H9 (cell line): Measurements from ENCODE around the gene HMCES. TPM values are rescaled to one million over a fixed set of nuclear protein-coding genes. Genes with fewer than 3 reads are reported as not detected.

ENCODE experiments used
- DNase-seq: peaks from one replicate; pipeline ENCODE4 v3.0.0-alpha.2; 2017
- H2AFZ ChIP-seq: one replicate; pipeline ENCODE4 v1.6.1; 2013; ENCODE audit warnings: mild to moderate bottlenecking, low read length, control low read depth, moderate library complexity
- H2AK5ac ChIP-seq: 2 replicates; pipeline ENCODE4 v1.6.1; 2013; ENCODE audit warnings: low read length, control low read depth, mixed read lengths; ENCODE audit not compliant: insufficient read length
- H2BK120ac ChIP-seq: one replicate; pipeline ENCODE4 v1.6.1; 2013; ENCODE audit warnings: low read depth, mild to moderate bottlenecking, low read length, control low read depth, inconsistent platforms; ENCODE audit not compliant: poor library complexity, severe bottlenecking
- H2BK12ac ChIP-seq: 2 replicates; pipeline ENCODE4 v1.6.1; 2013; ENCODE audit warnings: low read length, control low read depth, mixed read lengths, low read depth; ENCODE audit not compliant: insufficient read length
- H2BK15ac ChIP-seq: 2 replicates; pipeline ENCODE4 v1.6.1; 2013; ENCODE audit warnings: low read depth, low read length, control low read depth
- H2BK20ac ChIP-seq: one replicate; pipeline ENCODE4 v1.6.1; 2013; ENCODE audit warnings: low read depth, mild to moderate bottlenecking, low read length, control low read depth, inconsistent platforms; ENCODE audit not compliant: poor library complexity, severe bottlenecking
- H2BK5ac ChIP-seq: 2 replicates; pipeline ENCODE4 v1.6.1; 2013; ENCODE audit warnings: low read length, control low read depth, mixed read lengths; ENCODE audit not compliant: insufficient read length
- H3K14ac ChIP-seq: 2 replicates; pipeline ENCODE4 v1.6.1; 2013; ENCODE audit warnings: low read length, control low read depth; ENCODE audit not compliant: insufficient read depth
- H3K18ac ChIP-seq: 2 replicates; pipeline ENCODE4 v1.6.1; 2013; ENCODE audit warnings: low read depth, mild to moderate bottlenecking, mixed read lengths, low read length, control low read depth; ENCODE audit not compliant: insufficient read length
- H3K23ac ChIP-seq: 2 replicates; pipeline ENCODE4 v1.6.1; 2013; ENCODE audit warnings: low read length, control low read depth, mixed read lengths, low read depth; ENCODE audit not compliant: insufficient read length
- H3K23me2 ChIP-seq: 2 replicates; pipeline ENCODE4 v1.6.1; 2013; ENCODE audit warnings: low read depth, mild to moderate bottlenecking, mixed read lengths, low read length, control low read depth; ENCODE audit not compliant: insufficient read length, poor library complexity, severe bottlenecking
- H3K27ac ChIP-seq: 2 replicates; pipeline ENCODE4 v1.5.1; 2013; ENCODE audit warnings: low read length, control low read depth, mixed read lengths, low read depth; ENCODE audit not compliant: insufficient read length
- H3K27me3 ChIP-seq: 2 replicates; pipeline ENCODE4 v1.6.1; 2013; ENCODE audit warnings: low read length, control low read depth, inconsistent platforms; ENCODE audit not compliant: insufficient read depth
- H3K4ac ChIP-seq: 2 replicates; pipeline ENCODE4 v1.6.1; 2013; ENCODE audit warnings: low read depth, mild to moderate bottlenecking, control low read depth, inconsistent platforms, low read length, moderate library complexity
- H3K4me1 ChIP-seq: 2 replicates; pipeline ENCODE4 v1.6.1; 2013; ENCODE audit warnings: low read length, control low read depth, inconsistent platforms; ENCODE audit not compliant: insufficient read depth
- H3K4me2 ChIP-seq: 2 replicates; pipeline ENCODE4 v1.6.1; 2013; ENCODE audit warnings: low read length, control low read depth, mixed read lengths; ENCODE audit not compliant: insufficient read length, insufficient read depth
- H3K56ac ChIP-seq: 2 replicates; pipeline ENCODE4 v1.6.1; 2013; ENCODE audit warnings: low read depth, mild to moderate bottlenecking, mixed read lengths, low read length, control low read depth; ENCODE audit not compliant: insufficient read length
- H3K79me1 ChIP-seq: 2 replicates; pipeline ENCODE4 v1.6.1; 2013; ENCODE audit warnings: low read depth, mild to moderate bottlenecking, moderate library complexity, low read length, control low read depth, inconsistent platforms; ENCODE audit not compliant: insufficient read depth, poor library complexity, severe bottlenecking
- H3K79me2 ChIP-seq: 2 replicates; pipeline ENCODE4 v1.6.1; 2013; ENCODE audit warnings: low read length, control low read depth, inconsistent platforms; ENCODE audit not compliant: insufficient read depth
- H3K9ac ChIP-seq: 2 replicates; pipeline ENCODE4 v1.6.1; 2013; ENCODE audit warnings: low read length, control low read depth, mixed read lengths; ENCODE audit not compliant: insufficient read length; ENCODE audit errors: extremely low read depth
- H3K9me3 ChIP-seq: one replicate; pipeline ENCODE4 v1.6.1; 2013; ENCODE audit warnings: low read depth, low read length, inconsistent platforms; ENCODE audit not compliant: control insufficient read depth
- H3T11ph ChIP-seq: one replicate; pipeline ENCODE4 v1.6.1; 2013; ENCODE audit warnings: mild to moderate bottlenecking, low read length, control low read depth, inconsistent platforms
- H4K20me1 ChIP-seq: one replicate; pipeline ENCODE4 v1.6.1; 2013; ENCODE audit not compliant: control insufficient read depth, insufficient read length, insufficient read depth
- H4K5ac ChIP-seq: 2 replicates; pipeline ENCODE4 v1.6.1; 2013; ENCODE audit warnings: low read depth, mild to moderate bottlenecking, mixed read lengths, low read length, control low read depth; ENCODE audit not compliant: insufficient read length
- H4K8ac ChIP-seq: replicated peaks from 2 replicates; pipeline ENCODE4 v1.6.1; 2013; ENCODE audit warnings: low read length, control low read depth, mixed read lengths, low read depth; ENCODE audit not compliant: insufficient read length
- H4K91ac ChIP-seq: 2 replicates; pipeline ENCODE4 v1.6.1; 2013; ENCODE audit warnings: low read depth, mild to moderate bottlenecking, moderate library complexity, mixed read lengths, low read length, control low read depth; ENCODE audit not compliant: insufficient read length
- H3K27ac Mint-ChIP-seq, 3 experiments: 2 replicates in 2 of 3; 3 replicates in 1 of 3; pipeline ENCODE4 v1.8.0; 2020 to 2021; ENCODE audit warnings: mixed read lengths in 3 of 3, mild to moderate bottlenecking in 1 of 3, moderate library complexity in 1 of 3
- H3K27me3 Mint-ChIP-seq: 2 replicates; pipeline ENCODE4 v1.8.0; 2021; ENCODE audit warnings: low read depth, mild to moderate bottlenecking, moderate library complexity, mixed read lengths
- H3K36me3 Mint-ChIP-seq, 3 experiments: 2 replicates in 2 of 3; 3 replicates in 1 of 3; pipeline ENCODE4 v1.8.0; 2020 to 2021; ENCODE audit warnings: low read depth in 3 of 3, mixed read lengths in 3 of 3; ENCODE audit not compliant: insufficient read depth in 1 of 3
- H3K4me1 Mint-ChIP-seq, 2 experiments: 2 replicates each; pipeline ENCODE4 v1.8.0; 2020; ENCODE audit warnings: mixed read lengths in 2 of 2
- H3K4me3 Mint-ChIP-seq, 2 experiments: 2 replicates in 1 of 2; 3 replicates in 1 of 2; pipeline ENCODE4 v1.8.0; 2020 to 2021; ENCODE audit warnings: mild to moderate bottlenecking in 2 of 2, mixed read lengths in 2 of 2, moderate library complexity in 1 of 2
- H3K9me3 Mint-ChIP-seq, 2 experiments: 2 replicates in 1 of 2; 3 replicates in 1 of 2; pipeline ENCODE4 v1.8.0; 2020; ENCODE audit warnings: mild to moderate bottlenecking in 2 of 2, mixed read lengths in 2 of 2, moderate library complexity in 1 of 2
- WGBS: extraction: QIAGEN DNeasy Blood & Tissue Kit; methylation state at CpG from one replicate; pipeline ENCODE4 v1.1.7; 2013; ENCODE audit warnings: missing lambda C conversion rate, low lambda C conversion rate, mixed read lengths; ENCODE audit not compliant: insufficient read length; ENCODE audit errors: extremely low coverage; 5-methylcytosine and 5-hydroxymethylcytosine counted together
- total RNA-seq: library from RNA; stranded (reverse); gene quantifications from 2 replicates; pipeline ENCODE4 v1.2.1, GENCODE V29; 2021
- TF ChIP-seq, protein P1 (sequence below): fragments of 200-600 bp; sonication (generic); conservative IDR thresholded peaks from 3 replicates; pipeline ENCODE4 v1.8.0; 2021; ENCODE audit warnings: antibody characterized with exemption, mild to moderate bottlenecking

Gene HMCES
- total RNA-seq, 1 experiment from 2014 or later = 52.4 TPM

DNA sequence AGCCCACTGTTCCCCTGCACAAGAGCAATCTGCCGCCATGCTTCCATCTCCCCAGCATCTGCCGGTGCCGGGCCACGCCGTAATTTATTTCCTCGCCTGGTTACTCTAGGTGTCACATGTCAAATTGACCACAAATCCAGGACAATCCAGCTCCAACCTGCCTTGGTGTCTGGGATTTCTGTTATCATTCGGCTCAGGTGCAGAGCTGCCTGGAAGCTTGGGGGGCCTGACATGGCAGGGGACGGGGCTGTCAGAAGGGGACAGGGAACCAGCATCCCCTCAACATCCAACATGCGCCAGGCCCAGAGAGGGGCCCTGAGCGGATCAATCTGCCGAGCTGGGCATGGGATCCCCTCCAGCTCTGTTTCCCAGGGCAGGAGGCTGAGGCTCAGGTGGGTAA, 47.9 kb downstream of the HMCES start:
- H3K9ac ChIP-seq = no peak overlapping the region
- no peak overlapping the region for H2BK120ac ChIP-seq
- no peaks in the 10 kb centered on the region for H4K20me1 ChIP-seq
- no peaks in the 10 kb centered on the region for H3K27me3 ChIP-seq
- no peak overlapping the region for H3K14ac ChIP-seq
- no peaks in the 10 kb centered on the region for H3K23me2 ChIP-seq
- H2AK5ac ChIP-seq = no peak overlapping the region
- Mint-ChIP-seq H3K4me3 (no peak overlapping the region), H3K27ac (no peak overlapping the region), H3K27me3 (no peaks in the 10 kb centered on the region; the same call in 1 of the 2 replicates), H3K36me3 (peaks cover 0 to 6% (median 0%) of the 10 kb centered on the region in 3 experiments; a peak in 3 of 7 replicates), H3K4me1 (no peaks in the 10 kb centered on the region), H3K9me3 (no peaks in the 10 kb centered on the region)
- no peak overlapping the region for H2AFZ ChIP-seq
- H4K5ac ChIP-seq = no peak overlapping the region
- no CpG with 5 or more reads among the region's 11 CpGs for WGBS
- no peak overlapping the region for H2BK12ac ChIP-seq
- no peak for DNase-seq
- no peak overlapping the region for H3T11ph ChIP-seq
- no peak overlapping the region for H4K91ac ChIP-seq
- no peak overlapping the region for H3K4ac ChIP-seq
- no peak overlapping the region for H3K18ac ChIP-seq
- H4K8ac ChIP-seq = no peak overlapping the region
- H3K79me1 ChIP-seq = no peaks in the 10 kb centered on the region
- no peaks in the 10 kb centered on the region for H3K79me2 ChIP-seq
- no peak overlapping the region for H2BK20ac ChIP-seq
- H3K9me3 ChIP-seq = no peaks in the 10 kb centered on the region
- H3K4me2 ChIP-seq = no peak overlapping the region
- no peak overlapping the region for H3K27ac ChIP-seq
- H3K23ac ChIP-seq = no peak overlapping the region
- TF ChIP-seq, protein P1, sequence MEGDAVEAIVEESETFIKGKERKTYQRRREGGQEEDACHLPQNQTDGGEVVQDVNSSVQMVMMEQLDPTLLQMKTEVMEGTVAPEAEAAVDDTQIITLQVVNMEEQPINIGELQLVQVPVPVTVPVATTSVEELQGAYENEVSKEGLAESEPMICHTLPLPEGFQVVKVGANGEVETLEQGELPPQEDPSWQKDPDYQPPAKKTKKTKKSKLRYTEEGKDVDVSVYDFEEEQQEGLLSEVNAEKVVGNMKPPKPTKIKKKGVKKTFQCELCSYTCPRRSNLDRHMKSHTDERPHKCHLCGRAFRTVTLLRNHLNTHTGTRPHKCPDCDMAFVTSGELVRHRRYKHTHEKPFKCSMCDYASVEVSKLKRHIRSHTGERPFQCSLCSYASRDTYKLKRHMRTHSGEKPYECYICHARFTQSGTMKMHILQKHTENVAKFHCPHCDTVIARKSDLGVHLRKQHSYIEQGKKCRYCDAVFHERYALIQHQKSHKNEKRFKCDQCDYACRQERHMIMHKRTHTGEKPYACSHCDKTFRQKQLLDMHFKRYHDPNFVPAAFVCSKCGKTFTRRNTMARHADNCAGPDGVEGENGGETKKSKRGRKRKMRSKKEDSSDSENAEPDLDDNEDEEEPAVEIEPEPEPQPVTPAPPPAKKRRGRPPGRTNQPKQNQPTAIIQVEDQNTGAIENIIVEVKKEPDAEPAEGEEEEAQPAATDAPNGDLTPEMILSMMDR = no peak
- H3K56ac ChIP-seq = no peak overlapping the region
- no peak overlapping the region for H2BK15ac ChIP-seq
- no peaks in the 10 kb centered on the region for H3K4me1 ChIP-seq
- H2BK5ac ChIP-seq = no peak overlapping the region
